GM19193 (cell line): ENCODE data around the gene APOL3.

ENCODE experiments used
- POLR2A ChIP-seq: IDR thresholded peaks from 4 replicates; pipeline ENCODE4 v1.6.1; 2011; ENCODE audit not compliant: insufficient read depth, insufficient read length; ENCODE audit errors: extremely low read depth

Gene APOL3

DNA sequence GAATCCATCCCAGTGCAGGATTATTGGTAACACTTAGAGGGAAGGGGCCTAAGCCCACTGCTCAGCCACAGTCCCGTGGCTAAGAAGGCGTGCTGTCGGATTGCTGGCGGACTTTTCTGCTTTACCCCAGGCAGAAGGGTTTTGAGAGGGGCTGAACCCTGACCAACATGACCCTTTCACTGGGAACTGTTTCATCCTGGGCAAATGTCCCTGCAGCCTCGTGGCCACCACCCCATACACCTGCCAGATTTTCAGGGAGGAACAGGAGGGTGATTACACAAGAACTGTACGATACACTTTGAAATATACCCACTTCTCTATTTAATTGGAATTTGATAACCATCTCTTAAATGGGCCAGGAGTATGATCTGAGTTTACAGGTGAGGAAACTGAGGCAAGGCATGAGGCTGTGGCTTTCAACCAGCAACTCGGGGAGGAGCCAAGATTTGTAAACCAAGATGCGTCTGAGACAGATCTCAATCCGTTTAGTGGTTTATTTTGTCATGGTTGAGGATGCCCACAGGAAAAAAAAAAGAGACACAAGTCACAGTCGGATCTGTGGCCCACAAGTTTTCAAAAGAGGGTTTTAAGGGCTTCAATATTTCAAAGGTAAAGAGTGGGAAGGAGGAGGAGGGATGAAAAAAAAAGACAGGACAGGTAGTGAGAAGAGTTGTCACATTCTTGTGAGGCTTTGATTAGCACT, 6.1 kb upstream of the APOL3 start:
- TF ChIP-seq POLR2A: no peak

- TF ChIP-seq POLR2A: no peak
Observed at GRCh38 chr22:36166086-36166485, 5.5 kb upstream of the APOL3 start.

GRCh38 chr22:36165141-36165540, 4.6 kb upstream of the APOL3 start:
- TF ChIP-seq POLR2A: no peak

- TF ChIP-seq POLR2A: no peak
Observed at GRCh38 chr22:36164621-36165020, 4.1 kb upstream of the APOL3 start.

DNA sequence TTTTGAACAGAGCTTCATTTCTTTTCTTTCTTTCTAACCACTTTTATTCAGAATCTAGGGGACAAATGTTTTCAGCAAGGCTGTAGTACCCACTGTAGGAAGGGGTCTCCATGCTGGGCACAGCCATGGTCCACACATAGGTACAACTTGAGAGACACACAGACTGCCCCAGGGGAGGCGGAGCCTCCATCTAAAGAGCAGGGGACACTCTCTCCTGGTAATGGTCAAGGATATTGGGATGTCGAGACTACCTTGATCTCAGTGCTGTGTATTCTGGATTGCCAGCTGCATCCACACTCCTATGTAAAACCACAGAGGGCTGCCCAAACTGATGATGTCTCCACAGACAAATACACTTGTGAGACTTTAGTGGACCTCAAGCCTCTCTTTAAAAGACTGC, 2.9 kb upstream of the APOL3 start:
- no peak for TF ChIP-seq POLR2A

GRCh38 chr22:36162127-36163034, 1.8 kb upstream of the APOL3 start:
- no peak for TF ChIP-seq POLR2A

GRCh38 chr22:36156515-36157419, 3.8 kb downstream of the APOL3 start:
- no peak for TF ChIP-seq POLR2A

DNA sequence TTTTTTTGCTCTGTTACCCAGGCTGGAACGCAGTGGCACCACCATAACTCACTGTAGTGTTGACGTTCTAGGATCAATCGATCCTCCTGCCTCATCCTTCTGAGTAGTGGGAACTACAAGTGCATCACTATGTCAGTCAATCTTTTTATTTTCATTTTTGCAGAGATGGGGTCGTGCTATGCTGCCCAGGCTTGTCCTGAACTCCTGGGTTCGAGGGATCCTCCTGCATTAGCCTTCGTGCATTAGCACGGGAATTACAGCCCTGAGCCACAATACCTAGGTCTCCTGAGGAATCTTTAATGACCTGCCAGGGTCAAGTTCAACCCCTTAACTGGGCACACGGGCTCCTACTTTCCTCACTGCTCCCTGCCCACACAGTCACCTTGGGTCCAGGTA, 4.4 kb downstream of the APOL3 start:
- TF ChIP-seq POLR2A: no peak

GRCh38 chr22:36155702-36156101, 4.9 kb downstream of the APOL3 start:
- no peak for TF ChIP-seq POLR2A

DNA sequence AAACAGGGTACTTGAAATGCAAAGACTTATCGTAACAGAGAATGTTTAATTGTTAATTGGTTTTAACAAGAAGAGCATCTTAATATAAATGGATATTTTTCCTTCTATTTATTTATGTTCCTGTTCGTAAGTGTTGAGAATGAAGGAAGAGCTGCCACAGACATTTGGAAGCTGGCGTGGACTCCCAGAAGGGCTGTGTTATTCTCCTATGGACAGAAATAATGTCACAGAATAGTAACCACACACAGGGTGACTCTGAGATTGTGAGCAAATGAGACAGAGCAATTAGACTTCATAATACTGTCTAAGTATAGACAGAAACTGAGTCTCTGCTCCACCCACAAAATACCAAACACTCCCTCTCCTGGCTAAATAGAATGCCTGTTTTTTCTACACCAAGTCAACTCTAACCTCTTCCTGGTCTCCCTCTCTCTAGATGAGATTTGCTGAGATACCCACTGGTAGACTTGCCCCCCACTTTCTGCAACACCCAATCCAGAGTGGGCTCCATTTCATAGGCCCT, 6.1 kb downstream of the APOL3 start:
- no peak for TF ChIP-seq POLR2A

DNA sequence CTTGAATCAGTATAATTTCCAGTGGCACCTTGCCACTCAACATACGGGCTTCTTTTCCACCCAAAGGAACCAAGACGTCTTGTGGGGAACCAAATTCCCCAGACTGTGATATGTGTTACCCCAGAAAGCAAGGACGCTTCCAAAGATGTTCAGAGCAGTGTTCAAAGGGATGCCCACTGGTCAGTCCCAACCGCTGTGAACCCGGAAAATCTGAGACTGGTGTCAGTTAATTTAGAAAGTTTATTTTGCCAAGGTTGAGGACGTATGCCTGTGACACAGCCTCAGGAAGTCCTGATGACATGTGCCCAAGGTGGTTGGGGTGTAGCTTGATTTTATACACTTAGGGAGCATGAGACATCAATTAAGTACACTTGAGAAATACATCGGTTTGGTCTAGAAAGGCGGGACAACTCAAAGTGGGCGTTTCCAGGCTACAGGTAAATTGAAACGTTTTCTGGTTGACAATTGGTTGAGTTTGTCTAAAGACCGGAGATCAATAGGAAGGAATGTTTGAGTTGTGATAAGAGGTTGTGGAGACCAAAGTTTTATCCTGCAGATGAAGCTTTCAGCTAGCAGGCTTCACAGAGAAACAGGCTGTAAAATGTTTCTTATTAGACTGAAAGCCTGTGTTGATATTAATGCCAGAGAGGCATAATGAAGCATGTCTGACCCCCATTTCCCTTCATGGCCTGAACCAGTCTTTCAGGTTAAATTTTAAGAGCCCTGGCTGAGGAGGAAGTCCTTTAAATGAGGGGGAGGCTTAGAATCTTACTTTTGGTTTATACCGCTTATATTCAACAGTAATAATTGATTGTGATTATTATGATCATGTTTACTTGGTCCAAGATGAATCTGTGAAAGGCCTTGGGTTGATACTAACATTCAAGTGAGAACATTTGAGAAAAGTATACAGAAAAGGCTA, 6.8 kb downstream of the APOL3 start:
- TF ChIP-seq POLR2A: no peak

- TF ChIP-seq POLR2A: no peak
Observed at GRCh38 chr22:36152088-36152487, 8.5 kb downstream of the APOL3 start.

DNA sequence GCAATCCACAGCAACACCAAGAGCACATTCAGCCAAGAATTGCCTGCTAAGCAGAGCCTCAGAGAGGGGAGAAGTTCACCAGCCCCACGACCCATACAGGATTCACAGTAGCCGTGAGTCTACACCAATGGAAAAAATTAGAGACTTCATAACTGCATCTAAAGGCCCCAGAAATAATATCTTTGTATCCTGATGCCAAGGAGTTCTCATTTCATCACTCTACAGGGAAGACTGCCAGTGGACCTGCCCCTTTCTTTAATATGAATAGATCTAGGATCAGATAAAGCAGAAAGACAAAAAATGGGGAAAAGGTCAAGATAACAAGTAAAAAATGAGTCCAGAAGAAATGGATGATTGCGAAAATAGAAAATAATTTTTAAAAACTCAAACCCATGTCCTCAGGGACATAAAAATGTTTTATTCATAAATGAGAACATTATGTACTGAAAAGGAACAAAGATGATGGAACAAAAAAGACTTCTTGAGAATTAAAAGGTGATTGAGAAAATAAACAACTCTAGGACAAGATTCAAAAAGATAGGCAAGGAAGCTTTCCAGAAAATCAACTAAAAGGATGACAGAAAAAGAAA, 9.5 kb downstream of the APOL3 start:
- no peak for TF ChIP-seq POLR2A
